CD4-positive, alpha-beta memory T cell (primary cell): ENCODE data around the gene TIMM22. TPM values are rescaled to one million over a fixed set of nuclear protein-coding genes. Genes with fewer than 3 reads are reported as not detected.

Experiments used
- CTCF ChIA-PET: fragments of 350-600 bp; sonication (Branson Sonifier 250); formaldehyde crosslinking; loops from one replicate; lab custom pipeline; 2021; ENCODE audit warnings: inconsistent platforms; ENCODE audit not compliant: partially characterized antibody; lab: Charles Lee
- POLR2A ChIA-PET: fragments of 350-600 bp; sonication (Branson Sonifier 250); formaldehyde crosslinking; loops from one replicate; lab custom pipeline; 2021; ENCODE audit not compliant: partially characterized antibody; lab: Charles Lee
- DNase-seq, 5 donors: peaks; one replicate each; pipeline versions ENCODE4 v3.0.0 to v3.0.0-alpha.2; 2020 to 2022; ENCODE audit warnings: mixed read lengths in 1 of 5
- H3K27ac ChIP-seq: one replicate; pipeline ENCODE4 v1.7.0; 2013; ENCODE audit warnings: low read depth, low read length
- H3K27me3 ChIP-seq: 2 replicates; pipeline ENCODE4 v1.7.0; 2013; ENCODE audit warnings: mild to moderate bottlenecking, low read length, moderate library complexity; ENCODE audit not compliant: insufficient read depth
- H3K36me3 ChIP-seq: 2 replicates; pipeline ENCODE4 v1.7.0; 2013; ENCODE audit warnings: mild to moderate bottlenecking, low read length, moderate library complexity; ENCODE audit not compliant: insufficient read depth
- H3K4me1 ChIP-seq: 2 replicates; pipeline ENCODE4 v1.7.0; 2013; ENCODE audit warnings: mild to moderate bottlenecking, low read length, moderate library complexity; ENCODE audit not compliant: insufficient read depth
- H3K4me3 ChIP-seq, 2 donors: one replicate each; pipeline ENCODE4 v1.7.0; 2013; ENCODE audit warnings: low read length in 2 of 2, mild to moderate bottlenecking in 1 of 2
- H3K9me3 ChIP-seq, 2 donors: one replicate each; pipeline ENCODE4 v1.7.0; 2013; ENCODE audit warnings: low read length in 2 of 2, control low read depth in 1 of 2; ENCODE audit not compliant: control insufficient read depth in 1 of 2
- H3K27ac Mint-ChIP-seq, 7 donors: one replicate each; pipeline ENCODE4 v1.8.0; 2020 to 2021; ENCODE audit warnings: mixed read lengths in 7 of 7, mild to moderate bottlenecking in 6 of 7, inconsistent platforms in 3 of 7, moderate library complexity in 3 of 7
- H3K27me3 Mint-ChIP-seq, 2 donors: one replicate each; pipeline ENCODE4 v1.8.0; 2020 to 2021; ENCODE audit warnings: mixed read lengths in 2 of 2
- H3K36me3 Mint-ChIP-seq, 2 donors: one replicate each; pipeline ENCODE4 v1.8.0; 2020 to 2021; ENCODE audit warnings: mixed read lengths in 2 of 2, inconsistent platforms in 1 of 2, mild to moderate bottlenecking in 1 of 2
- H3K4me1 Mint-ChIP-seq, 4 donors: one replicate each; pipeline ENCODE4 v1.8.0; 2020 to 2021; ENCODE audit warnings: mixed read lengths in 4 of 4, mild to moderate bottlenecking in 1 of 4
- H3K4me3 Mint-ChIP-seq, 8 donors: one replicate each; pipeline ENCODE4 v1.8.0; 2020 to 2021; ENCODE audit warnings: mixed read lengths in 8 of 8, mild to moderate bottlenecking in 7 of 8, moderate library complexity in 6 of 8, inconsistent platforms in 3 of 8
- H3K9me3 Mint-ChIP-seq, 8 donors: one replicate each; pipeline ENCODE4 v1.8.0; 2020 to 2021; ENCODE audit warnings: mixed read lengths in 8 of 8, mild to moderate bottlenecking in 5 of 8, inconsistent platforms in 3 of 8, moderate library complexity in 1 of 8
- intact Hi-C: fragments of 100-400 bp; cut with micrococcal nuclease; formaldehyde crosslinking; loops from one replicate; pipeline ENCODE4 v1.15.1; 2023
- polyA plus RNA-seq, 2 donors: library from polyadenylated mRNA; unstranded; fragments of 300-500 nt; fragmentation: Illumina TruSeq; gene quantifications; one replicate each; pipeline ENCODE4 v1.2.3, GENCODE V29; 2021
- total RNA-seq, 2 experiments: library from RNA; stranded (reverse); gene quantifications; one replicate each; pipeline ENCODE4 v1.2.3, GENCODE V29; 2021

TIMM22 gene
- total and polyA plus RNA-seq, 4 experiments from 2014 or later = 12.3 to 26.3 (median 18.1) TPM

- Histone ChIP-seq H3K27me3 (peaks cover 9% of the 10 kb centered on the region), H3K27ac (no peak overlapping the region), H3K4me1 (peaks cover 4% of the 10 kb centered on the region), H3K36me3 (no peaks in the 10 kb centered on the region), H3K9me3 (no peaks in the 10 kb centered on the region), H3K4me3 (no peak overlapping the region)
- POLR2A ChIA-PET = no interaction called here
- intact Hi-C loops = no loop called here
- Mint-ChIP-seq H3K4me3 (no peak overlapping the region), H3K4me1 (no peaks in the 10 kb centered on the region), H3K27ac (no peak overlapping the region), H3K27me3 (peaks cover 10 to 23% of the 10 kb centered on the region in 2 donors), H3K36me3 (no peaks in the 10 kb centered on the region), H3K9me3 (peaks cover 0 to 2% (median 0%) of the 10 kb centered on the region in 8 donors)
- CTCF ChIA-PET = no interaction called here
- DNase-seq = no peak
Measured at GRCh38 chr17:954431-955164, 42.3 kb upstream of the TIMM22 start.

- Mint-ChIP-seq H3K4me3 (no peak overlapping the region), H3K9me3 (peaks cover 0 to 2% (median 0%) of the 10 kb centered on the region in 8 donors), H3K27ac (no peak overlapping the region), H3K27me3 (peaks cover 3 to 16% of the 10 kb centered on the region in 2 donors), H3K4me1 (no peaks in the 10 kb centered on the region), H3K36me3 (no peaks in the 10 kb centered on the region)
- ChIA-PET POLR2A (no interaction called here), CTCF (no interaction called here)
- peaks cover under 1% of the 10 kb centered on the region for H3K4me1 ChIP-seq
- no peaks in the 10 kb centered on the region for H3K9me3 ChIP-seq
- DNase-seq = no peak
- intact Hi-C loops = no loop called here
- H3K27me3 ChIP-seq = no peaks in the 10 kb centered on the region
- H3K36me3 ChIP-seq = no peaks in the 10 kb centered on the region
- H3K4me3 ChIP-seq = no peak overlapping the region
- H3K27ac ChIP-seq = no peak overlapping the region
Measured at GRCh38 chr17:956905-957304, 40.0 kb upstream of the TIMM22 start.

- POLR2A ChIA-PET = no interaction called here
- Histone ChIP-seq H3K4me3 (no peak overlapping the region), H3K27ac (no peak overlapping the region), H3K36me3 (no peaks in the 10 kb centered on the region), H3K4me1 (no peaks in the 10 kb centered on the region), H3K9me3 (no peaks in the 10 kb centered on the region), H3K27me3 (no peaks in the 10 kb centered on the region)
- peaks cover 0 to 4% (median 0%) of the 10 kb centered on the region in 8 donors for H3K9me3 Mint-ChIP-seq
- H3K27ac Mint-ChIP-seq = no peak overlapping the region
- H3K4me3 Mint-ChIP-seq = no peak overlapping the region
- no peaks in the 10 kb centered on the region for H3K36me3 Mint-ChIP-seq
- CTCF ChIA-PET = no interaction called here
- intact Hi-C loops = no loop called here
- H3K27me3 Mint-ChIP-seq = peaks cover 5 to 19% of the 10 kb centered on the region in 2 donors
- DNase-seq = no peak
- no peaks in the 10 kb centered on the region for H3K4me1 Mint-ChIP-seq
Measured at GRCh38 chr17:957856-958421, 39.0 kb upstream of the TIMM22 start.

GRCh38 chr17:958712-959451 lies 38.0 kb upstream of the TIMM22 start:
- POLR2A ChIA-PET = no interaction called here
- Histone ChIP-seq H3K4me3 (no peak overlapping the region), H3K4me1 (no peaks in the 10 kb centered on the region), H3K27ac (no peak overlapping the region), H3K36me3 (no peaks in the 10 kb centered on the region), H3K9me3 (no peaks in the 10 kb centered on the region), H3K27me3 (no peaks in the 10 kb centered on the region)
- Mint-ChIP-seq H3K36me3 (no peaks in the 10 kb centered on the region), H3K27me3 (peaks cover 5 to 17% of the 10 kb centered on the region in 2 donors), H3K4me3 (no peak overlapping the region), H3K27ac (no peak overlapping the region), H3K4me1 (no peaks in the 10 kb centered on the region), H3K9me3 (peaks cover 0 to 4% (median 0%) of the 10 kb centered on the region in 8 donors)
- DNase-seq = no peak
- intact Hi-C loops = no loop called here
- CTCF ChIA-PET = no interaction called here

- Histone ChIP-seq H3K27ac (no peak overlapping the region), H3K4me1 (no peaks in the 10 kb centered on the region), H3K9me3 (no peaks in the 10 kb centered on the region), H3K27me3 (no peaks in the 10 kb centered on the region), H3K4me3 (no peak overlapping the region), H3K36me3 (no peaks in the 10 kb centered on the region)
- Mint-ChIP-seq H3K36me3 (no peaks in the 10 kb centered on the region), H3K4me1 (no peaks in the 10 kb centered on the region), H3K27me3 (peaks cover 11 to 23% of the 10 kb centered on the region in 2 donors), H3K4me3 (no peak overlapping the region), H3K9me3 (peaks cover 0 to 4% (median 0%) of the 10 kb centered on the region in 8 donors), H3K27ac (no peak overlapping the region)
- CTCF ChIA-PET = no interaction called here
- POLR2A ChIA-PET = no interaction called here
- DNase-seq = no peak
- intact Hi-C loops = no loop called here
Measured at GRCh38 chr17:962166-962565, 34.8 kb upstream of the TIMM22 start.

- peaks cover 11 to 22% of the 10 kb centered on the region in 2 donors for H3K27me3 Mint-ChIP-seq
Measured at GRCh38 chr17:962670-963069, 34.3 kb upstream of the TIMM22 start.

GRCh38 chr17:964876-965275 lies 32.1 kb upstream of the TIMM22 start:
- DNase-seq = no peak
- POLR2A ChIA-PET = no interaction called here
- CTCF ChIA-PET = interaction anchor here (1.4 kb wide), 1 partner anchor 9 kb away, joined by 3 read pairs; no protein-coding TSS in a partner anchor

More at GRCh38 chr17:962670-963069, 34.3 kb upstream of the TIMM22 start:
- no peak overlapping the region for H3K4me3 Mint-ChIP-seq
- H3K4me1 ChIP-seq = no peaks in the 10 kb centered on the region
- no peak overlapping the region for H3K27ac ChIP-seq
- no peaks in the 10 kb centered on the region for H3K36me3 ChIP-seq
- H3K4me3 ChIP-seq = no peak overlapping the region
- H3K36me3 Mint-ChIP-seq = no peaks in the 10 kb centered on the region
- H3K9me3 ChIP-seq = no peaks in the 10 kb centered on the region
- H3K9me3 Mint-ChIP-seq = peaks cover 0 to 4% (median 0%) of the 10 kb centered on the region in 8 donors
- POLR2A ChIA-PET = no interaction called here
- no peak overlapping the region for H3K27ac Mint-ChIP-seq
- no peaks in the 10 kb centered on the region for H3K4me1 Mint-ChIP-seq
- DNase-seq = no peak
- H3K27me3 ChIP-seq = no peaks in the 10 kb centered on the region
- CTCF ChIA-PET = no interaction called here
- intact Hi-C loops = no loop called here

More at GRCh38 chr17:964876-965275, 32.1 kb upstream of the TIMM22 start:
- peaks cover 7% of the 10 kb centered on the region for H3K27me3 ChIP-seq
- no peak overlapping the region for H3K4me3 ChIP-seq
- no peaks in the 10 kb centered on the region for H3K4me1 ChIP-seq
- H3K27me3 Mint-ChIP-seq = peaks cover 10 to 26% of the 10 kb centered on the region in 2 donors
- no peaks in the 10 kb centered on the region for H3K36me3 Mint-ChIP-seq
- H3K9me3 ChIP-seq = no peaks in the 10 kb centered on the region
- intact Hi-C loops = no loop called here
- H3K27ac Mint-ChIP-seq = no peak overlapping the region
- no peak overlapping the region for H3K27ac ChIP-seq
- H3K4me1 Mint-ChIP-seq = peaks cover 0 to 4% (median 0%) of the 10 kb centered on the region in 4 donors
- no peaks in the 10 kb centered on the region for H3K36me3 ChIP-seq
- no peak overlapping the region for H3K4me3 Mint-ChIP-seq
- peaks cover 0 to 2% (median 0%) of the 10 kb centered on the region in 8 donors for H3K9me3 Mint-ChIP-seq
